Esophagus squamous epithelium (tissue), 5 donors: Measurements from ENCODE around the gene CAMTA1. TPM values are rescaled to one million over a fixed set of nuclear protein-coding genes. Genes with fewer than 3 reads are reported as not detected.
"Not testable (repeated sequence)": the region's sequence is repeated elsewhere in the genome, so short reads cannot be mapped to it uniquely, and the experiment has no call there.

Experiments
- DNase-seq: peaks from one replicate; lab custom pipeline; 2025; lab: John Stamatoyannopoulos, UW
- H3K27ac ChIP-seq, 4 donors: fragments of 200-600 bp; sonication (generic); one replicate each; pipeline ENCODE4 v1.5.1; 2016 to 2019; ENCODE audit warnings: mild to moderate bottlenecking in 1 of 4
- H3K27me3 ChIP-seq, 4 donors: fragments of 200-600 bp; sonication (generic); 1 replicate in 3 of 4; 2 replicates in 1 of 4; pipeline versions ENCODE4 v1.5.1 to v1.6.0; 2017 to 2021; ENCODE audit warnings: antibody characterized with exemption in 1 of 4
- H3K36me3 ChIP-seq, 3 donors: fragments of 200-600 bp; sonication (generic); one replicate each; pipeline ENCODE4 v1.5.1; 2016 to 2019
- H3K4me1 ChIP-seq, 3 donors: fragments of 200-600 bp; sonication (generic); one replicate each; pipeline ENCODE4 v1.5.1; 2017 to 2019
- H3K4me3 ChIP-seq, 4 donors: fragments of 200-600 bp; sonication (generic); 1 replicate in 3 of 4; 2 replicates in 1 of 4; pipeline ENCODE4 v1.5.1; 2016 to 2019; ENCODE audit warnings: mild to moderate bottlenecking in 2 of 4, moderate library complexity in 1 of 4
- H3K9me3 ChIP-seq, 3 donors: fragments of 200-600 bp; sonication (generic); one replicate each; pipeline ENCODE4 v1.5.1; 2016 to 2019
- CTCF ChIP-seq, 6 experiments: fragments of 450-650 bp in 4 of 6; fragments of 200-600 bp in 2 of 6; sonication (generic) in 2 of 6; IDR thresholded peaks; one replicate each; pipeline ENCODE4 v1.5.1; 2016 to 2019; ENCODE audit warnings: antibody characterized with exemption in 6 of 6, mild to moderate bottlenecking in 4 of 6, moderate library complexity in 4 of 6
- POLR2A ChIP-seq, 4 donors: fragments of 450-650 bp; IDR thresholded peaks; one replicate each; pipeline ENCODE4 v1.6.1; 2017; ENCODE audit warnings: antibody characterized with exemption in 4 of 4, mild to moderate bottlenecking in 4 of 4, moderate library complexity in 3 of 4
- WGBS, 2 donors: methylation state at CpG; one replicate each; pipeline ENCODE4 v1.1.5; 2018; 5-methylcytosine and 5-hydroxymethylcytosine counted together
- intact Hi-C: fragments of 100-400 bp; cut with DNase I; formaldehyde crosslinking; loops from one replicate; pipeline ENCODE4 v1.15.0; 2022
- total RNA-seq, 4 donors: library from RNA; depleted of rRNA; stranded (reverse); fragments of >200 nt; gene quantifications; one replicate each; pipeline ENCODE4 v1.1.0, GENCODE V29; 2016
- donor health status: DM: yes; HTN: yes; CAD: no.

CAMTA1 gene
- total RNA-seq, 4 donors from 2014 or later, result 31.3 to 77.4 (median 45.9) TPM

GRCh38 chr1:7159116-7159781, 374.0 kb downstream of the CAMTA1 start:
- Histone ChIP-seq H3K27me3 (peaks cover 0 to 3% (median 0%) of the 10 kb centered on the region in 4 donors), H3K4me3 (no peak overlapping the region), H3K4me1 (no peaks in the 10 kb centered on the region), H3K36me3 (no peaks in the 10 kb centered on the region), H3K27ac (no peak overlapping the region), H3K9me3 (no peaks in the 10 kb centered on the region)
- DNase-seq, result no peak
- 77 to 80% methylated on average over 6 of the region's 6 CpGs for WGBS, 2 donors
- TF ChIP-seq POLR2A (IDR thresholded peaks at IDR 0.05), result no peak
- no peak for TF ChIP-seq CTCF (IDR thresholded peaks at IDR 0.05)
- intact Hi-C loops, result no loop called here

GRCh38 chr1:7168554-7168953, 383.3 kb downstream of the CAMTA1 start:
- H3K27me3 ChIP-seq, result peaks cover 0 to 25% (median 0%) of the 10 kb centered on the region in 4 donors
- H3K27ac ChIP-seq, H3K4me3 ChIP-seq, H3K9me3 ChIP-seq, H3K36me3 ChIP-seq, intact Hi-C loops, H3K4me1 ChIP-seq, DNase-seq: not testable (repeated sequence)
- WGBS, 2 donors, result 42 to 70% methylated on average over 2 of the region's 2 CpGs

- no peak for DNase-seq
- intact Hi-C loops, result no loop called here
- Histone ChIP-seq H3K27ac (no peak overlapping the region), H3K27me3 (peaks cover 0 to 49% (median 0%) of the 10 kb centered on the region in 4 donors), H3K4me3 (no peak overlapping the region), H3K9me3 (no peaks in the 10 kb centered on the region), H3K4me1 (no peaks in the 10 kb centered on the region), H3K36me3 (no peaks in the 10 kb centered on the region)
- no peak for TF ChIP-seq CTCF (IDR thresholded peaks at IDR 0.05)
- no peak for TF ChIP-seq POLR2A (IDR thresholded peaks at IDR 0.05)
- WGBS, 2 donors, result 75% methylated on average over 1 of the region's 1 CpG
Measured at GRCh38 chr1:7171168-7171567, 385.9 kb downstream of the CAMTA1 start.

- WGBS, 2 donors, result 52 to 61% methylated on average over 6 of the region's 6 CpGs
- H3K27me3 ChIP-seq, result peaks cover 0 to 49% (median 0%) of the 10 kb centered on the region in 4 donors
- H3K27ac ChIP-seq, result no peak overlapping the region
- no peaks in the 10 kb centered on the region for H3K36me3 ChIP-seq
- no peak for DNase-seq
- H3K4me3 ChIP-seq, result no peak overlapping the region
- no peaks in the 10 kb centered on the region for H3K9me3 ChIP-seq
- TF ChIP-seq POLR2A (IDR thresholded peaks at IDR 0.05) (no peak), CTCF (IDR thresholded peaks at IDR 0.05) (no peak)
- intact Hi-C loops, result no loop called here
- no peaks in the 10 kb centered on the region for H3K4me1 ChIP-seq
Measured at GRCh38 chr1:7171574-7171973, 386.3 kb downstream of the CAMTA1 start.

- intact Hi-C loops, result no loop called here
- no peaks in the 10 kb centered on the region for H3K36me3 ChIP-seq
- no peak for DNase-seq
- no peaks in the 10 kb centered on the region for H3K4me1 ChIP-seq
- no peak overlapping the region for H3K27ac ChIP-seq
- 74 to 93% methylated on average over 3 to 9 of the region's 14 CpGs for WGBS, 2 donors
- no peak for TF ChIP-seq CTCF (IDR thresholded peaks at IDR 0.05)
- TF ChIP-seq POLR2A (IDR thresholded peaks at IDR 0.05), result no peak
- H3K27me3 ChIP-seq, result peaks cover 0 to 60% (median 0%) of the 10 kb centered on the region in 4 donors
- H3K9me3 ChIP-seq, result no peaks in the 10 kb centered on the region
- no peak overlapping the region for H3K4me3 ChIP-seq
Measured at GRCh38 chr1:7172804-7173203, 387.6 kb downstream of the CAMTA1 start.
